GM23248 (cell line): ENCODE data around the gene B9D2.

Experiments
- EZH2 ChIP-seq: fragments of 200-600 bp; sonication (generic); IDR thresholded peaks from 2 replicates; pipeline ENCODE4 v1.6.1; 2018; ENCODE audit warnings: antibody characterized with exemption, mild to moderate bottlenecking; ENCODE audit not compliant: insufficient read depth, poor library complexity, severe bottlenecking
- EZH2phosphoT487 ChIP-seq: fragments of 200-600 bp; sonication (generic); IDR thresholded peaks from 2 replicates; pipeline ENCODE4 v1.6.1; 2018; ENCODE audit warnings: antibody characterized with exemption, moderate library complexity, mild to moderate bottlenecking, low read depth; ENCODE audit not compliant: insufficient read depth

DNA sequence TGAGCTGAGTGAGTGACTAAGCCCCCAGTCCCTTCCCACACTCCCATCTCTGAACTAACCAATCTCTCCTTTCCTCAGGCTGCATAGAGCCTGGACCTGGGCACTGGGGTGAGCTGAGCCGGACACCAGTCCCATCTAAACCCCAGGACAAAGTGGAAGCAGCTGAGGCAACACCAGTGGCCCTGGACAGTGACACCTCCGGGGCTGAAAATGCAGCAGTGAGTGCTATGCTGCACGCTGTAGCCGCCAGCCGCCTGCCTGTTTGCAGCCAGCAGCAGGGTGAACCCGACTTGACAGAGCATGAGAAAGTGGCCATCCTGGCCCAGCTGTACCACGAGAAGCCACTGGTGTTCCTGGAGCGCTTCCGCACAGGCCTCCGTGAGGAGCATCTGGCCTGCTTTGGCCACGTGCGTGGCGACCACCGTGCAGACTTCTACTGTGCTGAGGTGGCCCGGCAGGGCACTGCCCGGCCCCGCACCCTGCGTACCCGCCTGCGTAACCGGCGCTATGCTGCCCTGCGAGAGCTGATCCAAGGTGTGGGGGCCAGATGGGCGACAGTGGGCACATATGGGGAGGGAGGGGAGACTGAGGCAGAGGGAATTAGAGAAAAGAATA is 47.5 kb downstream of the B9D2 start:
- TF ChIP-seq EZH2phosphoT487 (no peak), EZH2 (no peak)
